ENCODE data around the gene CLEC3B. TPM values are rescaled to one million over a fixed set of nuclear protein-coding genes. Genes with fewer than 3 reads are reported as not detected.

Gene CLEC3B
- total RNA-seq, 1 donor from 2014 or later: 26.0 TPM

GRCh38 chr3:45003859-45004258, 22.2 kb upstream of the CLEC3B start:
- no peak for DNase-seq

GRCh38 chr3:45007091-45007490, 19.0 kb upstream of the CLEC3B start:
- DNase-seq: no peak

GRCh38 chr3:45008117-45008516, 18.0 kb upstream of the CLEC3B start:
- no peak for DNase-seq

GRCh38 chr3:45009868-45010267, 16.2 kb upstream of the CLEC3B start:
- DNase-seq: no peak

- no peak for DNase-seq
Measured at GRCh38 chr3:45010811-45011333, 15.2 kb upstream of the CLEC3B start.

- DNase-seq: no peak
Measured at GRCh38 chr3:45011756-45012508, 14.2 kb upstream of the CLEC3B start.

GRCh38 chr3:45012577-45012976, 13.5 kb upstream of the CLEC3B start:
- no peak for DNase-seq

- DNase-seq: no peak
Measured at GRCh38 chr3:45016916-45017315, 9.2 kb upstream of the CLEC3B start.

GRCh38 chr3:45017821-45018220, 8.3 kb upstream of the CLEC3B start:
- no peak for DNase-seq

GRCh38 chr3:45020534-45020933, 5.6 kb upstream of the CLEC3B start:
- DNase-seq: no peak

- DNase-seq: no peak
Measured at GRCh38 chr3:45021524-45022297, 4.4 kb upstream of the CLEC3B start.

- DNase-seq: no peak
Measured at GRCh38 chr3:45023675-45024074, 2.4 kb upstream of the CLEC3B start.

- no peak for DNase-seq
Measured at GRCh38 chr3:45024542-45025255, 1.4 kb upstream of the CLEC3B start.

GRCh38 chr3:45026957-45027356, 854 bp downstream of the CLEC3B start:
- DNase-seq: no peak

- DNase-seq: no peak
Measured at GRCh38 chr3:45027441-45027840, 1.3 kb downstream of the CLEC3B start.

GRCh38 chr3:45029216-45029615, 3.1 kb downstream of the CLEC3B start:
- DNase-seq: no peak

- DNase-seq: no peak
Measured at GRCh38 chr3:45029661-45030060, 3.6 kb downstream of the CLEC3B start.

- no peak for DNase-seq
Measured at GRCh38 chr3:45031531-45031930, 5.4 kb downstream of the CLEC3B start.

- DNase-seq: no peak
Measured at GRCh38 chr3:45032113-45032512, 6.0 kb downstream of the CLEC3B start.

- DNase-seq: no peak
Measured at GRCh38 chr3:45033791-45034190, 7.7 kb downstream of the CLEC3B start.

GRCh38 chr3:45034612-45035252, 8.6 kb downstream of the CLEC3B start:
- no peak for DNase-seq

Data from occipital lobe (tissue), 2 donors.